H1 (cell line): ENCODE data around the gene RGS6. TPM values are rescaled to one million over a fixed set of nuclear protein-coding genes. Genes with fewer than 3 reads are reported as not detected.

ENCODE experiments used
- polyA plus RNA-seq, 7 experiments: library from polyadenylated mRNA; depleted of rRNA in 3 of 7; stranded (reverse) in 5 of 7; unstranded in 2 of 7; fragments of >200 nt in 5 of 7; fragments of 200-250 nt in 2 of 7; gene quantifications; 1 replicate in 5 of 7; 2 replicates in 1 of 7; 4 replicates in 1 of 7; pipeline versions ENCODE4 v1.2.1 to v1.2.3, GENCODE V29; 2011 to 2013; ENCODE audit warnings: missing spikeins in 2 of 7, mixed read lengths in 2 of 7
- total RNA-seq: library from RNA; stranded (reverse); fragmentation: NEBNext Ultra II Directional; extraction: Animal tissue kit (Norgen Biotek cat#: 25700); gene quantifications from 2 replicates; pipeline ENCODE4 v1.2.1, GENCODE V29; 2021
- TF ChIP-seq, protein P1 (sequence below): IDR thresholded peaks from 2 replicates; pipeline ENCODE4 v1.6.1; 2012; ENCODE audit warnings: low read length, inconsistent platforms

The RGS6 gene
- total and polyA plus RNA-seq, 2 of the 8 experiments (the other 6 are each of a cell fraction or from before 2014, with no cell fraction given): 0.26 to 1.1 TPM

GRCh38 chr14:71996610-71997009 lies 64.4 kb downstream of the RGS6 start (continued):
- TF ChIP-seq, protein P1, sequence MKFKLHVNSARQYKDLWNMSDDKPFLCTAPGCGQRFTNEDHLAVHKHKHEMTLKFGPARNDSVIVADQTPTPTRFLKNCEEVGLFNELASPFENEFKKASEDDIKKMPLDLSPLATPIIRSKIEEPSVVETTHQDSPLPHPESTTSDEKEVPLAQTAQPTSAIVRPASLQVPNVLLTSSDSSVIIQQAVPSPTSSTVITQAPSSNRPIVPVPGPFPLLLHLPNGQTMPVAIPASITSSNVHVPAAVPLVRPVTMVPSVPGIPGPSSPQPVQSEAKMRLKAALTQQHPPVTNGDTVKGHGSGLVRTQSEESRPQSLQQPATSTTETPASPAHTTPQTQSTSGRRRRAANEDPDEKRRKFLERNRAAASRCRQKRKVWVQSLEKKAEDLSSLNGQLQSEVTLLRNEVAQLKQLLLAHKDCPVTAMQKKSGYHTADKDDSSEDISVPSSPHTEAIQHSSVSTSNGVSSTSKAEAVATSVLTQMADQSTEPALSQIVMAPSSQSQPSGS: no peak
